ENCODE data around the gene ABCB6. TPM values are rescaled to one million over a fixed set of nuclear protein-coding genes. Genes with fewer than 3 reads are reported as not detected.

Gene ABCB6
- total RNA-seq, 1 donor from 2014 or later: 18.2 TPM

- ATAC-seq (no peak), DNase-seq (no peak)
- peaks cover 68% of the 10 kb centered on the region for H3K4me1 ChIP-seq
- peak overlapping the region; percentile 91 for H3K27ac ChIP-seq
- peaks cover 19% of the 10 kb centered on the region for H3K36me3 ChIP-seq
- TF ChIP-seq CTCF (IDR thresholded peaks at IDR 0.05): no peak
- intact Hi-C loops (cut with DNase I): no loop called here
- no peaks in the 10 kb centered on the region for H3K27me3 ChIP-seq
- H3K9me3 ChIP-seq: no peaks in the 10 kb centered on the region
- H3K4me3 ChIP-seq: peak overlapping the region; percentile 36
Observed at GRCh38 chr2:219248845-219249202, 30.1 kb upstream of the ABCB6 start.

- intact Hi-C loops (cut with DNase I): no loop called here
- peak; percentile 1 for ATAC-seq
- Histone ChIP-seq H3K36me3 (peaks cover 19% of the 10 kb centered on the region), H3K27me3 (no peaks in the 10 kb centered on the region), H3K4me3 (no peak overlapping the region), H3K4me1 (peaks cover 68% of the 10 kb centered on the region), H3K9me3 (no peaks in the 10 kb centered on the region), H3K27ac (peak overlapping the region; percentile 96)
- TF ChIP-seq CTCF (IDR thresholded peaks at IDR 0.05): no peak
- DNase-seq: no peak
Observed at GRCh38 chr2:219247678-219248642, 29.2 kb upstream of the ABCB6 start.

- H3K36me3 ChIP-seq: peaks cover 19% of the 10 kb centered on the region
- TF ChIP-seq CTCF (IDR thresholded peaks at IDR 0.05): no peak
- DNase-seq: no peak
- peak overlapping the region; percentile 96 for H3K27ac ChIP-seq
- intact Hi-C loops (cut with DNase I): no loop called here
- peaks cover 56% of the 10 kb centered on the region for H3K4me1 ChIP-seq
- ATAC-seq: no peak
- H3K4me3 ChIP-seq: peak overlapping the region; percentile 98
- no peaks in the 10 kb centered on the region for H3K27me3 ChIP-seq
- H3K9me3 ChIP-seq: no peaks in the 10 kb centered on the region
Observed at GRCh38 chr2:219246559-219246958, 27.8 kb upstream of the ABCB6 start.

- no peak for DNase-seq
- H3K4me1 ChIP-seq: peaks cover 56% of the 10 kb centered on the region
- no peak for ATAC-seq
- TF ChIP-seq CTCF (IDR thresholded peaks at IDR 0.05): no peak
- H3K4me3 ChIP-seq: peak overlapping the region; percentile 98
- intact Hi-C loops (cut with DNase I): no loop called here
- no peaks in the 10 kb centered on the region for H3K27me3 ChIP-seq
- H3K27ac ChIP-seq: peak overlapping the region; percentile 96
- peaks cover 19% of the 10 kb centered on the region for H3K36me3 ChIP-seq
- H3K9me3 ChIP-seq: no peaks in the 10 kb centered on the region
Observed at GRCh38 chr2:219245899-219246230, 27.1 kb upstream of the ABCB6 start.

- H3K27me3 ChIP-seq: no peaks in the 10 kb centered on the region
- no peak for TF ChIP-seq CTCF (IDR thresholded peaks at IDR 0.05)
- intact Hi-C loops (cut with DNase I): no loop called here
- peaks cover 52% of the 10 kb centered on the region for H3K4me1 ChIP-seq
- no peaks in the 10 kb centered on the region for H3K9me3 ChIP-seq
- peaks cover 19% of the 10 kb centered on the region for H3K36me3 ChIP-seq
- ATAC-seq (peak; percentile 90), DNase-seq (peak; percentile 97)
- peak within 1 kb of the TSS; percentile 98 for H3K4me3 ChIP-seq
- peak within 1 kb of the TSS; percentile 96 for H3K27ac ChIP-seq
Observed at GRCh38 chr2:219245148-219245898, 26.6 kb upstream of the ABCB6 start, which contains the start of the genes GLB1L and STK16. Gene GLB1L (minus strand): TSS chr2:219245444. CDS start chr2:219243573, 1,871 bp downstream. Gene STK16 (plus strand): TSS chr2:219245479. CDS start chr2:219246000, 521 bp downstream.

Data from upper lobe of right lung (tissue), 1 donor.